Hypothalamus (tissue), 51 donors: ENCODE measurements around the gene KIF20B.

Experiments
- DNase-seq, 51 donors: peaks; one replicate each; lab custom pipeline; 2025; lab: John Stamatoyannopoulos, UW

Gene KIF20B

DNA sequence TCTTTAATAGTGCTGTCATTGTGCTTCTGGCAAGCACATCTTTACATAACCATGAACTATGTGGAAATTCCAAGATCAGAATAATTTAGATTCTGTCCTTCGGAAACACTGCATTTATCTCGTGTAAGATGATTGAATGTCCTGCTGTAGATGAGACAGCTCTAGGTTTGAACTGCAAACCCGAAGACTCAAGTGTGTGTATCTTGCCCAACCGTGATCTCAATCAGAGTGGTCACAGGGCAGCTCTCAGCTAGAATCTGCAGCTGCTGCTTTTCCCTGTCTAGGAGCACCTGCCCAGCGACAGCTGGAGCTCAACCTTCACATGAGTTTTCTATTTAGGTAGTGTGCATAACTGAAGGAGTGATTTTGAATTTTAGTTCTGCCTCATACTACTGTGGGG, 17.5 kb upstream of the KIF20B start:
- DNase-seq: no peak

DNA sequence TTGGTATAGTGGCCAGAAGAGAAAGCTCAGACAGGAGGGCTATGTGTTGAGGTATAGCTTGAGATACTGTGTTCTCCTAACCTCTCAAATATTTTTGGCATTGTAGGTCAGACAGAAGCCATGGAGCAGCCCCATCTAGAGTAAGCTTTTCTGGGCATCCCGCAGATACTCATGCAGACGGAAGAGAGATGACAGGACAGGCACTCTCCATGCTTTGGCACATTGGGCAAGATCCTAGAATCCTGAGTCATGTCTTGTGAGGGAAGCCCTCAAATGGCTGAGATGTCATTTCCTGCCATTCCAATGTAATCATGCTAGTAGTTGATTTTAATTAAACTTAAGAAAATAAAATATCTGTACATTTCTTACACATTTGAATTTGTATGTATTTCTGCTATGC, 16.8 kb upstream of the KIF20B start:
- DNase-seq: no peak

DNA sequence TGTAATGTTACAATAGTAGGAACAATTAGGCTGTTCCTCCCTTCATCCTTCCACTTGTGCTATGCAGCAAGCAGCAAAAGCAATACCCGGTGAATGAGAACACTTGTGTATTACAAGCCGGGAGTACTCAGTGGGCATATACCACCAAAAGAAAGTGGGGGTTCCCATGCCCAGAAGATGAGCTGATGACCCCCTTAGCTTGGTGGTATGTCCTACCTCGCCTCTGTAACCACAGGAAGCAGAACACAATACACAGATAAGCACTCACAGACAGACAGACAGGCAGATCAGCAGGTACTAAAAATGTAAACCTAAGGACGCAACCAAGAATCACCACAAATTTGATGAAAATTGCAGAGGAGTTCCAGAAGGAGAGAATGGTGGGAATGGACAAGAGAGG, 15.5 kb upstream of the KIF20B start:
- no peak for DNase-seq

DNA sequence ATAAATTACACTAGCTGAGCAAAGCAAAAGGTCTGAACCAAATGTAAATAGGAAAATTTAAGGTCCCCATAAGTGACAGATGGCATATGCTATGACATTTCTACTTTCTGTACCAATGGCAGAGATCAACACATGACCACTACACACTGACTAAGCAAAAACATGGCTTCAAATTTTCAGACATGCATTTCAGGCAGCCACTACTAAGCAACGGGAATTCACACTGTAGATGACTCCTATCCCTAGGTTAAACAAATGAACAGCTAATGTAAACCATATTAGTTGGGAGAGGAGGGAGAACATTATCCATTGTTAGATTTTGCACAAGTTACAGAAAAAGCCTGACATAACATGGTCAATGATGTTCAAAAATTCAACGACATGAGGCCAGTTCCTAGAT, 11.4 kb upstream of the KIF20B start:
- DNase-seq: no peak

DNA sequence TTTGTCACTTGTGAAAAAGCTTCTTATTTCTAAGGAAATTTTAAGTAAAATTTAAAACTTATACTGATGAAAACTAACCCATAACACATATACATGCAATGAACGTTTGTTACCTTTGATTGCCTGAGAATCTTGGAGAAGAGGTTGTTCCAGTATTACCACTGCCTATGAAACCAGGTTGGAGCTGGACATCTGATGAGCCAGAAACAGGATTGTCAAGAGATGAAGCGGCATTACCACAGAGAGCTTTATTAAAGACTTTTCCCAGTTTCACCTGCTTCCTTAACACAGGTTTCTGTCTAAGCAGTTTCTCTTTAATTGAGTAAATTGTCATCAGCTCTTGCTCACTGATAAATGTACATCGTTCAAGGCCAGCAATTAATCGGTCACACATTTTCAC, 9.0 kb upstream of the KIF20B start:
- DNase-seq: no peak

DNA sequence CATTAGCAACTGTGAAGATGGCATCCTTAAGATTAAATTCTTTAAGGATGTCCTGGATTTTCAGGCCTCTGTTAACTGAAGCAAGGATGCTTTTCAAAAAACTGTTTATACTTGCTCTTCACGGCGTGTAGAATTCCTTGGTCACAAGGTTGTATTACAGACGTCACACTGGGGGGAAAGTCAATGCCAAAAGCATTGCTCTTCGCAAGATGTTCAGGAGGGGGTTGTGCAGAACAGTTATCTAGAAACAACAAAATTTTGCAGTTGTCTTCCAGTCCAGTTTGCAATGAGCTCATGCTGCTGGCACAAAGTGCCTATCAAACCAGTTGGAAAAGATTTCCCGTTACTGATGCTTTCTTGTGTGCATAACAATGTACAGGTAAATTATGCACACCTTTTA, 8.2 kb upstream of the KIF20B start:
- DNase-seq: no peak

DNA sequence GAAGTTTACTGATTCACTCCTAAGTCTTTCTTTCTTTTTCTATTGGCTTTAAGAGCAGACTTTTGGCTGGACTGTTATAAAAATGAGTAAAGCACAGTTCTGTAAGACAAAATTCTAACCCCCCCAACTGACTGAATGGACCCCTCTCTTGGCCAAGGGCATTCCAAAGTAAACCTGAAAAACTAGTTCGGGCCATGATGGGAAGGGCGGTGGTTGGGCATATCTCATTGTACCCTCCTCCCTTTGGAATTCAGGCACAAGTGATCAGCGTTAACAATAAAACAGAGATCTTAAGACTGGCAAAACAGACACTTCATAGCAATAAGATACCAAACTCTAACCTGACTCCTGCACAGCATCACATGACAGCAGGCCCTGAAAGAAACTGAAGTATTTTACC, 6.1 kb upstream of the KIF20B start:
- DNase-seq: no peak

DNA sequence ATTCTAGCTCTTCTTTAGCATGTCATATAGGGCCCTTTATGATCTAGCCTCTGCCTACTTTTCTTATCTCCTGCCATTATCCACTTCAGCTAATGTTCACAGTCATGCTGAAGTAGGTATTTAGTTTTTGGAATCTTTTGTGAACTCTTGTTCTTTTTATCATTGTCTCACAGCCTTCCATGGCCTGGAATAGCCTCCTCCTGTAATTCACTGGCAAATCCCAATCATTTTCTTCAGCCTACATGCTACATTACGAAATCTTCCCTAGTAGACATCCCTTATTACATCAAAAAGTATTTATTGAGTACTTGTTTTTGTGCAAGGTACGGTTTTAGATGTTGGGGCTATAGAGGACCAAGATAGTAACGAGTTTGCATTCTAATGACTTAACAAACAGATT, 3.4 kb upstream of the KIF20B start:
- no peak for DNase-seq

DNA sequence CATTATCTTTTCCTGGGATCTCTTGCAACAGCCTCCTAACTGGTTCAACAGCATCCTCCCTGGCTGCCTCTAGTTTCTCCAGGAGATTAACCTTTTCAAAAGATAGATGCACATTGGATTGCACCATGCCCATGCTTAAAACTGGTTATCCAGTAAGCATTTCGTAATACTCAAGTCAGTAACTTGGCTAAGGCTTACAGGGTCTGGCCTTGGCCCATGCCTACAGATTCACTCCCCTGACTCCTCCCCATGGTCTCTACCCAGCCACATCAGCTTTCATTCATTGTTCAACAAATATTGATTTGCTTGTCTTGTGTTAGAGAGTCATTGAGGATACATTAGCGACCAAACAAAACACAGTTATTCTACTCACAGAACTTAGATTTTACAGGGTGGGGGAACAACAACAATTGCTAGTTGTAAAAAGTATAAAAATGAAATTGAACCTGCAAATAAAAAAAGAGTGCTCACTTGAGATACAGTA, 1.8 kb upstream of the KIF20B start:
- no peak for DNase-seq

DNA sequence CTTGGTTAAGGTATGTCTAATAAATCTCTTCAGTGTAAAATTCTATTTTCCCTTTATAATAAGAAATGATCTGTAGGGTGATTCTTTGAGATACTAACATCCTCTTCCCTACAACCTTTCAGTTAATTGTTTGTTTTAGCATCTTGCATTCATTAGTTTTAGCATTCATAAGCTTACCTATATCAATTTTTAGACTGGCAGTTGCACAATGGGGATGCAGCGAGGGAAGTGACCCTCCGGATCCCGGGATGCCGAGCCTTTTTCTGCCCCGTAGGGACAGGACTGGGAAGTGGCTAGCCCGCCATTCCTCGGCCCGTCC, 508 bp upstream of the KIF20B start:
- DNase-seq: no peak

DNA sequence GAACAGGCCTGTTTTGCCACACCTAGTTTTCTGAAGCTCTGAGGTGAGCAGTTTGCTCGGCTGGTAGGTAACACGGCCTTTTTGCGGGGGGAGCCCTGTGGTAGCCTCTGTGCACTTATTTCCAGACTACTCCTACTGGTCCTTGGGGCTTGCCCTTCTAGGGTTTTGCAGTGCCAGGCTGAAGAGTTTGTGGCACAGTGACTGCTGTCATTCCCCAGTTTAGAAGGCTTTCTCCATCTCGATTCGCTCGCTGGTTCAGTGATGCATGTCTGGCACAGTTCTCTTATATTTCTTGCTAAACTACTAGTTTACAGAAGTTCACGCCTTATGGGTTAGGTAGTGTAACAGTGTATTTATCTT, 711 bp downstream of the KIF20B start:
- no peak for DNase-seq

DNA sequence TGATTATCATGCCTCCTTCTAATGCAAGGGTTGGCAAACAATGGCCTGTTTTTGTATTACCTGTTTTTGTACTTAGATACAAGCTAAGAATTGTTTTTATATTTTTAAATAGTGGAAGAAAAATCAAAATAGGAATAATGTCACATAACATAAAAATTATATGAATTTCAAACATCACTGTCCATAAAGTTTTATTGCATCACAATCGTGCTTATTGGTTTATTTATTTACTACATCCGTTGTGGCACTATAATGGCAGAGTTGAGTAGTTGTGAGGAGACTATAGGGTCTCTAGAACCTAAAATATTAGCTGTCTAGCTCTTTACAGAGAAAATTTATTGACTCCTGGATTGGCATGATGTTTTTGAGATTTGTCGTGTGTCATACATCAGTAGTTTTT, 4.1 kb downstream of the KIF20B start:
- DNase-seq: no peak

DNA sequence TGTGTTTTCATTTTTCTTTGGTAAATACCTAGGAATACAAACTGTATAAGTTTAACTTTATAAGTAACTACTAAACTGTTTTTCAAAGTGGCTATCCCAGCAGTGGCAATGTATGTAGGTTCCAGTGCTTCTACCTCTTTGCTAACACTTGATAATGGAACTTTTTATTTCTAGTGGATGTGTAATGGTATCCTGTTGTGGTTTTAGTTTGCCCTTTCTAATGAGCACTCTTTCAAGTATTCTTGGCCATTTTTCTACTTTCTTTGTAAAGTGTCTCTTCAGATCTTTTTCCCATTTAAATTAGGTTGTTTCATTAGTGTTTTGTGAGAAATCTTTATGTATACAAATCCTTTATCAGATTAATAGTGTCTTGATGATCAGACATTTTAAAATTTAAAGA, 4.6 kb downstream of the KIF20B start:
- DNase-seq: no peak

DNA sequence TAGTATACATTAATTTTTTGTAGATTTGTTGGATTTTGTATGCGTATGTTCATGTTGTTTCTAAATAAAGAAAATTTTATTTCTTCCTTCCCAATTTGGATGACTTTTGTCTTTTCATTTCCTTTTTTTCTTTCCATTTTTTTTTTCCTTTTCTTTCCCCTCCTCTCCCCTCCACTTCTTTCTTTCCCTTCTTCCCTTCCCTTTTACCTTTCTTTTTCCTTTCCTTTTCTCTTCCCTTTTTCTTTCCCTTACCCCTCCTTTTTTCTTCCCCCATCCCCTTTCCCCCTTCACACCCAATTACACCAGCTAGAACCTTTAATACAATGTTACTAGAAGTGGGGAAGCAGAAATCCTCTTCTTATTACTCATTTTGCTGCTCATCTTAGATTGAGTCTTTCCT, 6.0 kb downstream of the KIF20B start:
- no peak for DNase-seq

DNA sequence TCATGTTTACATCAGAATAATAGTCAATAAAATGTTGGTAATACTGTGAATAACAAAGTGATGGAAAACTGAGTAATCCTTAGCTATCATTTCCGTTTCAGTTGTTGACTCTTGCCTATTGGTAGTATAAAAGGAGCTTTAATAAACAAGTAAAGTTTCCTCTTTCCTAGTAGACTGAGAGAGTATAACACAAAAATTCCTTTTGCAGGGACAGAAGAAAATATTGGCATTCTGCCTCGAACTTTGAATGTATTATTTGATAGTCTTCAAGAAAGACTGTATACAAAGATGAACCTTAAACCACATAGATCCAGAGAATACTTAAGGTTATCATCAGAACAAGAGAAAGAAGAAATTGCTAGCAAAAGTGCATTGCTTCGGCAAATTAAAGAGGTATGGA, 9.4 kb downstream of the KIF20B start:
- no peak for DNase-seq

DNA sequence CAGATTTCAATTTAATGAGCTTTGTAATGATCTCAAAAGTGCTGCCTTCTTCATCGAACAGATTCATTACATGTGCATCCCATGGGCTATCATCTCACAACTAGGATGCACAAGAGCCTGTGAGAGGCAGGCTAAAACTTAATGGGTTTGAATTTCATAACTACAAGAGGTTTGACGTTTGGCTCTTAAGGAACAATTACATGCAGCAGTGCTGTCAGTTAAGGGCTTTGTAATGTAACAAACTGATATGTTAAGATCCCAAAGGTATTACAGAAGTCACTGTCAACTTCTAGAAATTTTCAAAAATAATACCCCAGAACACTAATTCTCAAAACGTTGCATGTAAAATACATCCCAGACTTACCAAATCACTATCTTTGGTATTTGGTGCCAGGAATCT, 33.2 kb downstream of the KIF20B start:
- DNase-seq: no peak

DNA sequence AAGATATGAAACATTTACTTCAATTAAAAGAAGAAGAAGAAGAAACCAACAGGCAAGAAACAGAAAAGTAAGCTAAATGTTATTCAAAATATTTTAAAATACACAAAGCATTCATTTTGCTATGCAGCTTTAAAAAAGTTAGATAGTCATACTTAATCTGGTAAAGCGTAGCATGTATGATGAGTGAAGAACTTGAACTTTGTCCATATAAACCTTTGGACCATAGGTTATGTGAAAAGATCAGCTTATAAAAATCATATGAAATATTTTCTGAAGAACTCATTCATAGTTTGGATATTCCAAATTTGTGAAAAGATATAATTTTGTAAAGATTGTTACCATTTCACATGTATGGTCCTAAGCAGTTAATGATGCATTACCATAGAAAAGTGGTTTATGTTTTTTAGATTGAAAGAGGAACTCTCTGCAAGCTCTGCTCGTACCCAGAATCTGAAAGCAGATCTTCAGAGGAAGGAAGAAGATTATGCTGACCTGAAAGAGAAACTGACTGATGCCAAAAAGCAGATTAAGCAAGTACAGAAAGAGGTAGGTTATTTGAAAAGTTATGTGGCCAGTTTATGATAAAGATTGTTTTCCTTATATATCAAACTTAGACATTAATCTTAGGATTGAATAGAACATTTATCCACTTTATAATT, 37.3 kb downstream of the KIF20B start:
- no peak for DNase-seq

DNA sequence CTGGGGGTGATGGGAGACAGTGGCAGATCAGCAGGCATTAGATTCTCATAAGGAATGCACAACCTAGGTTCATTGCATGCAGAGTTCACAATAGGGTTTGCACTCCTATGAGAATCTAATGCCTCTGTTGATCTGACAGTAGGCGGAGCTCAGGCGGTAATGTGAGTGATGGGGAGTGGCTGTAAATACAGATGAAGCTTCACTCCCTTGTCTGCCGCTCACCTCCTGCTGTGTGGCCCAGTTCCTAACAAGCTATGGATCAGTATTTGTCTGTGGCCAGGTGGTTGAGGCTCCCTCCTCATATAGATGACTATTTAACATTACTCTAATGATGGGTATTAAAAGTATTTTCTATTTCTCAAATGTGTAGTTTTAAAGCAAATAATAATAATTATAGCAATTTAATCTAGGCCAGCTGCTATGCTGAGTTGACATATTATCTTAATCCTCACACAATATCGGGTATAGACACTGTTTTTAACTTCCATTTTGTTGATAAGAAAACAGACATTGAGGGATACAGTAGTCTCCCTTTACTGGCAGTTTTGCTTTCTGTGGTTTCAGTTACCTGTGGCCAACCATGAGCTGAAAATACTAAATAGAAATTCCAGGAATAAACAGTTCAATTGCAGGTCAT, 39.9 kb downstream of the KIF20B start:
- no peak for DNase-seq

DNA sequence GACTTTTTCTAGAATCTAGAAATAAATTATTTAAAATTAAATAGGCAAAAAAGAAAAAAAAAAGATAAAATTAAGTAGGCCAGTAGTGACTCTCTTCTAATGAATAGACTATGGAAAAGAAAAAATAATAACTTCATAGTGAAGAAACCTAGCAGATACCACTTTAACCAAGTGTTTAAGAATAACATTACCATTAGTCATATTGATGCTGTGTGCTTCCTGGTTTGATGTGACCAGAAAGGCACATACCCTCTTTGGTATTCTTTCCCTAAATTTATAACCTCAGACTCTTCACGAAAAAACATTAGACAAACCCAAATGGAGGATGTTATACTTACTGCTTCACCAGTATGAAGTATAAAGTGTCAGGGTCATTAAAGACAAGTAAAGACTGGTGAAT, 42.6 kb downstream of the KIF20B start:
- no peak for DNase-seq

DNA sequence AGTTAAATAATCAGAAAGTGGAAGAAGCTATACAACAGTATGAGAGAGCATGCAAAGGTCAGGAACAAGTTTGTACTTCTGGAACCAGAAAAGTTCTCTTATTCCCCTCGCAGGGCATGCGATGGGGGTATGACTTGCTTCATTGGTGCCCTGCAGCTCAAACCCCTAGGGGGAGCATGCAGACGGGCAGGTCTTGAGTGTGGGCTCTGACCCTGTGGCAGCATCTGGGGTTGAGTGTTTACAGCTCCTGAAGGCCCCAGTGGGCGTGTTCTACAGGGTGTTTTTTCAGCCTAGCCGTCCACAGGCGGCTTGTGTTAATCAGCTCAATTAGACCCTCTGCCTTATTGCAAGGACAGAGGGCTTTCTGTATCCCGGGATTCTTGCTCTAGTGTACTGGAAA, 44.5 kb downstream of the KIF20B start:
- no peak for DNase-seq

DNA sequence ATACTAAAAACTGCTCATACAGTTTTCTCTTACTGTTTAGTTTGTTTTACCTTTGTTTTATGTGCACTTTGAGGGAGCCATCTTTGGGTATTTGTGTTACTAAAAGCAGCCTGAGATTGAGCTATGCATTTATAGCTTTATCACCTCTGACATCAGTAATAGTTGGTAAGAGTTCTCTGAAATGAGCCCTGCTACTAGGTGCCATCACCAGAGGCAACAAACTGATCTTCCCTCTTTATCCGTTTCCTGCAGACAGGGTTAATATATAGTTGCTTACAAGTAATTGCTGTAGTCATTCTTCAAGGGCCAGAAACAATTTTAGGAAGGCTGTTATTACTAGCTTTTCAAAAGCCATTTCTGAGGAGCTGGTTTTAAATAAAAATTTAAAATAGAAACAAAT, 49.1 kb downstream of the KIF20B start:
- DNase-seq: no peak

DNA sequence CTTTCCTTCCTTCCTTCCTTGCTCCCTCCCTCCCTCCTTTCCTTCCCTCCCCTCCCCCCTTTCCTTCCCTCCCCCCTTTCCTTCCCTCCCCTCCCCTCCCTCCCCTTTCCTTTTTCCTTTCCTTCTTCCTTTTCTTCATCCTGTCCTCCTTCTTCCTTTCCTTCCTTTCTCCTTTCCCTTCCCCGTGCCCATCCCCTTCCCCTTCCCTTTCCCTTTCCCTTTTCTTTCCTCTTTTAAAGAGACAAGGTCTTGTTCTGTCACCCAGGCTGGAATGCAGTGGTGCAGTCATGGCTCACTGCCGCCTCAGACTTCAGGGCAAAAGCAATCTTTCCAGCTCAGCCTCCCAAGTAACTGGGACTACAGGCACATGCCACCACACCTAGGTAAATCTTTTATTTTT, 54.0 kb downstream of the KIF20B start:
- no peak for DNase-seq

DNA sequence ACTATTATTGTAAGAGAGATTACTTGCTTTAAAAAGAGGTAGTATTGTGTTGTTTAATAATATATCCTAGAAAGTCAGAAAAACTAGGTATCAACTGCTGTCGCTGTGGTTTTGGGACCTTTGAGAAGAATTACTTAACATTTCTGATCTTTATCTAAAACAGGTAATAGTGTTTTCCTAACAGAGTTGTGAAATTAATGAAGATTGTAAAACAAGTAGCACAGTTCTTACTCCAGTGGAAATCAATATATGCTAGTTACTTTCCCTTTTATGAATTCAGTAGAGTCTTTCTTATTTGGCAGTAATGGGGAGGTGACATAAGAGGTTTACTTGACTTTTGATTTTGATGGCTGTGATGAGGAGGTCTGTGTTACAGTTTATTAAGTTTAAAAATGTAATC, 58.1 kb downstream of the KIF20B start:
- no peak for DNase-seq
